SK-N-SH (cell line): ENCODE results near the gene ZNF845. TPM values are rescaled to one million over a fixed set of nuclear protein-coding genes. Genes with fewer than 3 reads are reported as not detected.

ENCODE experiments used
- CTCF ChIA-PET: fragments of 300-600, 350-600 bp; formaldehyde crosslinking; extraction: SDS; loops from one replicate; lab custom pipeline; 2021; lab: Yijun Ruan, JAX
- POLR2A ChIA-PET: fragments of 350-600 bp; sonication (Branson Sonifier 250); formaldehyde crosslinking; extraction: SDS; loops from one replicate; lab custom pipeline; 2020; ENCODE audit warnings: antibody characterized with exemption, inconsistent platforms; lab: Yijun Ruan, JAX
- DNase-seq: peaks from one replicate; pipeline ENCODE4 v3.0.0; 2012
- H2AFZ ChIP-seq: fragments of 200-600 bp; sonication (generic); 2 replicates; pipeline ENCODE4 v1.8.1; 2016; ENCODE audit warnings: antibody characterized with exemption, mild to moderate bottlenecking, low read depth
- H3F3A ChIP-seq: fragments of 200-600 bp; sonication (generic); replicated peaks from 2 replicates; pipeline ENCODE3; 2016; ENCODE audit warnings: antibody characterized with exemption, mild to moderate bottlenecking; ENCODE audit not compliant: insufficient read depth
- H3K27ac ChIP-seq, 2 experiments: fragments of 200-500 bp in 1 of 2; fragments of 200-600 bp in 1 of 2; sonication (Bioruptor generic) in 1 of 2; sonication (generic), shearing (Covaris generic) in 1 of 2; 2 replicates each; pipeline versions ENCODE4 v1.5.1 to v1.6.1; 2014 to 2016; ENCODE audit warnings: low read depth in 2 of 2, inconsistent platforms in 1 of 2, low read length in 1 of 2, mild to moderate bottlenecking in 1 of 2, mixed read lengths in 1 of 2
- H3K27me3 ChIP-seq: fragments of 200-600 bp; sonication (generic), shearing (Covaris generic); 2 replicates; pipeline ENCODE4 v1.6.1; 2016; ENCODE audit warnings: mixed run types; ENCODE audit not compliant: insufficient read depth
- H3K36me3 ChIP-seq, 2 experiments: fragments of 200-500 bp in 1 of 2; fragments of 200-600 bp in 1 of 2; sonication (Bioruptor generic) in 1 of 2; sonication (generic) in 1 of 2; replicated peaks in 1 of 2; 2 replicates each; pipeline versions ENCODE3 to v1.5.1; 2014 to 2016; ENCODE audit warnings: low read length in 1 of 2, mild to moderate bottlenecking in 1 of 2; ENCODE audit not compliant: insufficient read depth in 2 of 2, control insufficient read depth in 1 of 2
- H3K4me1 ChIP-seq, 2 experiments: fragments of 200-500 bp in 1 of 2; fragments of 200-600 bp in 1 of 2; sonication (Bioruptor generic) in 1 of 2; sonication (generic), shearing (Covaris generic) in 1 of 2; 2 replicates each; pipeline versions ENCODE4 v1.5.1 to v1.6.1; 2014 to 2016; ENCODE audit warnings: low read depth in 1 of 2, low read length in 1 of 2, mixed run types in 1 of 2; ENCODE audit not compliant: insufficient read depth in 2 of 2, control insufficient read depth in 1 of 2
- H3K4me2 ChIP-seq: fragments of 200-600 bp; sonication (generic), shearing (Covaris generic); 2 replicates; pipeline ENCODE4 v1.6.1; 2017; ENCODE audit warnings: mixed run types
- H3K4me3 ChIP-seq, 2 experiments: fragments of 200-500 bp in 1 of 2; fragments of 200-600 bp in 1 of 2; sonication (Bioruptor generic) in 1 of 2; sonication (generic), shearing (Covaris generic) in 1 of 2; 2 replicates each; pipeline versions ENCODE4 v1.5.1 to v1.8.1; 2014 to 2016; ENCODE audit warnings: low read depth in 2 of 2, inconsistent platforms in 1 of 2, low read length in 1 of 2, mild to moderate bottlenecking in 1 of 2, mixed read lengths in 1 of 2, moderate library complexity in 1 of 2
- H3K79me2 ChIP-seq: fragments of 200-600 bp; sonication (generic); 2 replicates; pipeline ENCODE4 v1.8.1; 2017; ENCODE audit warnings: mild to moderate bottlenecking; ENCODE audit not compliant: insufficient read depth
- H3K9ac ChIP-seq: fragments of 200-600 bp; sonication (generic); 2 replicates; pipeline ENCODE4 v1.6.1; 2017; ENCODE audit warnings: mixed run types
- H3K9me2 ChIP-seq: fragments of 200-600 bp; sonication (generic); 2 replicates; pipeline ENCODE4 v1.6.1; 2017; ENCODE audit warnings: mixed run types
- H3K9me3 ChIP-seq: fragments of 200-600 bp; sonication (generic); 2 replicates; pipeline ENCODE4 v1.6.1; 2017; ENCODE audit warnings: mixed run types, mild to moderate bottlenecking, moderate library complexity
- H4K20me1 ChIP-seq: fragments of 200-600 bp; sonication (generic); 2 replicates; pipeline ENCODE4 v1.6.1; 2017; ENCODE audit warnings: mild to moderate bottlenecking, mixed run types; ENCODE audit not compliant: insufficient read depth
- CHD2 ChIP-seq: fragments of 150-350 bp; IDR thresholded peaks from 2 replicates; pipeline ENCODE4 v1.6.1; 2018; ENCODE audit warnings: low read length; ENCODE audit not compliant: partially characterized antibody
- ELF1 ChIP-seq: IDR thresholded peaks from 2 replicates; pipeline ENCODE4 v1.4.0; 2012
- EP300 ChIP-seq, 2 experiments: IDR thresholded peaks; 2 replicates each; pipeline versions ENCODE4 v1.4.0 to v1.6.1; 2012; ENCODE audit warnings: borderline replicate concordance in 1 of 2, low read depth in 1 of 2, low read length in 1 of 2
- FOSL2 ChIP-seq: IDR thresholded peaks from 2 replicates; pipeline ENCODE4 v1.4.0; 2012; ENCODE audit warnings: low read depth, mild to moderate bottlenecking, moderate library complexity, borderline replicate concordance
- GABPA ChIP-seq: IDR thresholded peaks from 2 replicates; pipeline ENCODE4 v1.4.0; 2012; ENCODE audit warnings: low read depth, mild to moderate bottlenecking
- JUND ChIP-seq: IDR thresholded peaks from 2 replicates; pipeline ENCODE4 v1.4.0; 2012
- MEF2A ChIP-seq: IDR thresholded peaks from 2 replicates; pipeline ENCODE4 v1.4.0; 2012; ENCODE audit warnings: low read depth, borderline replicate concordance
- MXI1 ChIP-seq: IDR thresholded peaks from 2 replicates; pipeline ENCODE4 v1.6.1; 2012; ENCODE audit warnings: mild to moderate bottlenecking, low read depth, low read length, improper control_type of control experiment
- PBX3 ChIP-seq: IDR thresholded peaks from 2 replicates; pipeline ENCODE4; 2012
- POLR2AphosphoS5 ChIP-seq: IDR thresholded peaks from 2 replicates; pipeline ENCODE4 v1.6.1; 2012; ENCODE audit warnings: low read depth, low read length
- RAD21 ChIP-seq: IDR thresholded peaks from 2 replicates; pipeline ENCODE4 v1.6.1; 2012; ENCODE audit warnings: mild to moderate bottlenecking, low read length
- RCOR1 ChIP-seq: fragments of 150-350 bp; IDR thresholded peaks from 2 replicates; pipeline ENCODE4 v1.6.1; 2017; ENCODE audit warnings: antibody characterized with exemption, low read length
- RXRA ChIP-seq: IDR thresholded peaks from 2 replicates; pipeline ENCODE4 v1.4.0; 2012; ENCODE audit warnings: low read depth, mild to moderate bottlenecking, borderline replicate concordance
- SIN3A ChIP-seq: IDR thresholded peaks from 2 replicates; pipeline ENCODE4 v1.6.1; 2012; ENCODE audit warnings: low read depth, mild to moderate bottlenecking, low read length, moderate library complexity, borderline replicate concordance
- SMC3 ChIP-seq: IDR thresholded peaks from 2 replicates; pipeline ENCODE4 v1.6.1; 2012; ENCODE audit warnings: low read depth, low read length, improper control_type of control experiment
- TAF1 ChIP-seq: IDR thresholded peaks from 2 replicates; pipeline ENCODE4 v1.6.1; 2012; ENCODE audit warnings: low read depth, mild to moderate bottlenecking, low read length, moderate library complexity, borderline replicate concordance
- ZBTB33 ChIP-seq: IDR thresholded peaks from 2 replicates; pipeline ENCODE4 v1.4.0; 2012; ENCODE audit warnings: low read depth, borderline replicate concordance
- WGBS: methylation state at CpG from one replicate; pipeline ENCODE4 v1.1.6; 2017; ENCODE audit warnings: low lambda C conversion rate; 5-methylcytosine and 5-hydroxymethylcytosine counted together
- polyA plus RNA-seq, 3 experiments: library from polyadenylated mRNA; depleted of rRNA; stranded (reverse); fragments of >200 nt; gene quantifications; 2 replicates each; pipeline ENCODE4 v1.2.3, GENCODE V29; 2012

Gene ZNF845
- polyA plus RNA-seq, 1 of the 3 experiments (the other 2 are of a cell fraction): 0.77 TPM

DNA sequence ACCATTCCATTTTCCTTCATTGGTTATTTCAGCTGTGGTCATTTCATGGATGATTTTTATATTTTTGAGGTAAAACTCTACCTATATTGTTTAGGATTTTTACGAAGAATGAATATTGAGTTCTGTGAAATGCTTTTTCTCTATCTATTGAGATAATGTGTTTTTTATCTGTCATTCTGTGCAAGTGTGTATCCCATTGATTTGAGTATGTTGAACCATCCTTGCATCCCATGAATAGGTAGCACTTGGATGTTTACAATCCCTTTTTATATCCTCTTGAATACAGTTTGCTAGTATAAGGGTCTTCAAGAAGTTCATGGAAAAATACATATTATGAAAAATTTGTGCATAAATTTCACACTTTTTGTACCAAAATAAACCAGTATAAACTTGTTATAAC, 22.2 kb downstream of the ZNF845 start:
- Histone ChIP-seq H3F3A (no peaks in the 10 kb centered on the region), H3K4me1 (no peaks in the 10 kb centered on the region), H3K9ac (no peak overlapping the region), H3K9me3 (peaks cover 42% of the 10 kb centered on the region; the same call in 1 of the 2 replicates), H3K4me3 (no peak overlapping the region), H3K79me2 (no peaks in the 10 kb centered on the region), H4K20me1 (no peaks in the 10 kb centered on the region), H3K27me3 (no peaks in the 10 kb centered on the region), H3K9me2 (no peaks in the 10 kb centered on the region), H3K4me2 (no peak overlapping the region), H3K36me3 (peaks cover 10 to 44% of the 10 kb centered on the region in 2 experiments), H2AFZ (no peak overlapping the region), H3K27ac (no peak overlapping the region)
- no peak for DNase-seq
- TF ChIP-seq JUND: no peak
- no peak for TF ChIP-seq MXI1
- no peak for TF ChIP-seq ELF1
- TF ChIP-seq SIN3A: no peak
- TF ChIP-seq POLR2AphosphoS5: no peak
- TF ChIP-seq EP300 (IDR thresholded peaks at IDR 0.05; ENCODE audit: borderline replicate concordance in 1 of 2, low read depth in 1 of 2, low read length in 1 of 2): no peak
- TF ChIP-seq MEF2A: no peak
- TF ChIP-seq GABPA: no peak
- TF ChIP-seq CHD2: no peak
- no peak for TF ChIP-seq RAD21
- no peak for TF ChIP-seq SMC3
- TF ChIP-seq FOSL2: no peak
- no peak for TF ChIP-seq ZBTB33
- no peak for TF ChIP-seq TAF1
- TF ChIP-seq PBX3: no peak
- no peak for TF ChIP-seq RCOR1
- no peak for TF ChIP-seq RXRA
- ChIA-PET POLR2A (no interaction called here), CTCF (no interaction called here)
- 92% methylated on average over 1 of the region's 1 CpG for WGBS
